ENCODE results near the gene RNF34. TPM values are rescaled to one million over a fixed set of nuclear protein-coding genes. Genes with fewer than 3 reads are reported as not detected.

The RNF34 gene
- total and polyA plus RNA-seq, 3 donors from 2014 or later, result 59.2 to 96.6 (median 84.5) TPM

DNA sequence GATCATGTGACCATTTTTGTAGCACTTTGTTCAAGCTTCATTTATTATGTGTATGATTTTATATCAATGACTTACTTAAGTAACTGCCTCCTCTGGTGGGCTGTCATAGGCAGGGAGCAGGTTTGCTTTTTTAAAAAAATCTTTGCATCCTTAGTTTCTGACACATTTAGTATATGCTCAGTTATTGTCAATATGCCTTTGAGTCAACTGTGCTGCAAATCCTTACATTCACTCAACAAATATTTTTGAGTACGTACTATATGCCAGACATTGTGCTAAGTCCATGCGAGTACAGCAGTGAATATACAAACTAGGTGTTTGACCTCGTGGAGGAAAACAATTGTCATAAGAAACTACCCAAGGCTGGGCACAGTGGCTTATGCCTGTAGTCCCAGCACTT lies 43.3 kb upstream of the RNF34 start:
- no peaks in the 10 kb centered on the region for H3K9me3 ChIP-seq
- H3K27ac ChIP-seq, result peak overlapping the region in 1 of 2 donors; percentile 31
- no peak for DNase-seq
- intact Hi-C loops (cut with DNase I; ENCODE audit: low total_unique reads), result no loop called here
- H3K27me3 ChIP-seq, result no peaks in the 10 kb centered on the region
- no peak overlapping the region for H3K4me3 ChIP-seq
- no peak for TF ChIP-seq POLR2A (IDR thresholded peaks at IDR 0.05)
- no peak for TF ChIP-seq CTCF (IDR thresholded peaks at IDR 0.05)
- H3K36me3 ChIP-seq (ENCODE audit: low read depth, missing control alignments), result no peaks in the 10 kb centered on the region
- no peaks in the 10 kb centered on the region for H3K4me1 ChIP-seq
- 65 to 75% methylated on average over 3 of the region's 3 CpGs for WGBS, 2 donors

GRCh38 chr12:121357331-121357730 lies 42.6 kb upstream of the RNF34 start:
- no peak for DNase-seq
- 47 to 67% methylated on average over 4 of the region's 4 CpGs for WGBS, 2 donors
- H3K27me3 ChIP-seq, result no peaks in the 10 kb centered on the region
- intact Hi-C loops (cut with DNase I; ENCODE audit: low total_unique reads), result no loop called here
- H3K36me3 ChIP-seq (ENCODE audit: low read depth, missing control alignments), result no peaks in the 10 kb centered on the region
- peak overlapping the region; percentile 31 to 50 for H3K27ac ChIP-seq
- H3K4me1 ChIP-seq, result no peaks in the 10 kb centered on the region
- no peak overlapping the region for H3K4me3 ChIP-seq
- H3K9me3 ChIP-seq, result no peaks in the 10 kb centered on the region
- TF ChIP-seq POLR2A (IDR thresholded peaks at IDR 0.05) (no peak), CTCF (IDR thresholded peaks at IDR 0.05) (no peak)

GRCh38 chr12:121358073-121358472 lies 41.8 kb upstream of the RNF34 start:
- no peaks in the 10 kb centered on the region for H3K36me3 ChIP-seq (ENCODE audit: low read depth, missing control alignments)
- no peak for TF ChIP-seq CTCF (IDR thresholded peaks at IDR 0.05)
- no peak for TF ChIP-seq POLR2A (IDR thresholded peaks at IDR 0.05)
- no peaks in the 10 kb centered on the region for H3K4me1 ChIP-seq
- H3K4me3 ChIP-seq, result no peak overlapping the region
- DNase-seq, result no peak
- H3K9me3 ChIP-seq, result no peaks in the 10 kb centered on the region
- H3K27me3 ChIP-seq, result no peaks in the 10 kb centered on the region
- WGBS, 2 donors, result 60 to 74% methylated on average over 3 of the region's 3 CpGs
- H3K27ac ChIP-seq, result no peak overlapping the region
- intact Hi-C loops (cut with DNase I; ENCODE audit: low total_unique reads), result no loop called here

- 66 to 79% methylated on average over 5 of the region's 5 CpGs for WGBS, 2 donors
- no peaks in the 10 kb centered on the region for H3K36me3 ChIP-seq (ENCODE audit: low read depth, missing control alignments)
- no peaks in the 10 kb centered on the region for H3K27me3 ChIP-seq
- no peak overlapping the region for H3K27ac ChIP-seq
- DNase-seq, result no peak
- intact Hi-C loops (cut with DNase I; ENCODE audit: low total_unique reads), result no loop called here
- no peaks in the 10 kb centered on the region for H3K4me1 ChIP-seq
- no peak overlapping the region for H3K4me3 ChIP-seq
- H3K9me3 ChIP-seq, result no peaks in the 10 kb centered on the region
- TF ChIP-seq POLR2A (IDR thresholded peaks at IDR 0.05), result no peak
- no peak for TF ChIP-seq CTCF (IDR thresholded peaks at IDR 0.05)
Measured at GRCh38 chr12:121364683-121365121, 35.2 kb upstream of the RNF34 start.

DNA sequence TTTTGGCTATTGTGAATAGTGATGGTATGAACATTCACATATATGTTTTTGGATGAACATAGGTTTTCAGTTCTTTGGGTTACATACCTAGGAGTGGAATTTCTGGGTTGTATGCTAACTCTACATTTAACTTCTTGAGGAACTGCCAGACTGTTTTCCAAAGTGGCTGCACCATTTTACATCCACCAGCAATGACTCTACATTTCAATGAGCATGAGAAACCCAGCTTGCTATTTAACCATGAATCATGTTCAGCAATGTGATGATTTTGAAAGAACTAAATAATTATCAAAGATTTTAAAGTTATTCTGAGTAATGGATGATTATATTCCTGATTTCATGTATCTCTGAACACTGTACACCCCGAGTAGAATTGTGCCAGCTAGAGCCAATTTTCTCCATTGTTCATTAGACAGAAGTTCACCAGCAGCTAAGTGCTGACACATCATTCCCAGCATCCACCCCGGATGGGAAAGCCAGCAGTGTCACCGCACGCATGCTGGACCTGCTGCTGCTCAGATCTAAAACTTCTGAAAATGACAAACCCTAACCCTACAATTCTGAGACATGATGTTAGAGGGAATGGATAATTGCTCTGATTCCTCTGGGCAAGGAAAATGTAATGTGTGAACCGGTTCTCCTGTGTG lies 34.4 kb upstream of the RNF34 start:
- intact Hi-C loops (cut with DNase I; ENCODE audit: low total_unique reads), result no loop called here
- H3K27me3 ChIP-seq, result no peaks in the 10 kb centered on the region
- no peaks in the 10 kb centered on the region for H3K4me1 ChIP-seq
- no peak for DNase-seq
- H3K36me3 ChIP-seq (ENCODE audit: low read depth, missing control alignments), result no peaks in the 10 kb centered on the region
- no peak for TF ChIP-seq CTCF (IDR thresholded peaks at IDR 0.05)
- no peak for TF ChIP-seq POLR2A (IDR thresholded peaks at IDR 0.05)
- no peaks in the 10 kb centered on the region for H3K9me3 ChIP-seq
- 84 to 85% methylated on average over 5 of the region's 5 CpGs for WGBS, 2 donors
- no peak overlapping the region for H3K4me3 ChIP-seq
- no peak overlapping the region for H3K27ac ChIP-seq
